ENCODE results near the gene TRAF2.

DNA sequence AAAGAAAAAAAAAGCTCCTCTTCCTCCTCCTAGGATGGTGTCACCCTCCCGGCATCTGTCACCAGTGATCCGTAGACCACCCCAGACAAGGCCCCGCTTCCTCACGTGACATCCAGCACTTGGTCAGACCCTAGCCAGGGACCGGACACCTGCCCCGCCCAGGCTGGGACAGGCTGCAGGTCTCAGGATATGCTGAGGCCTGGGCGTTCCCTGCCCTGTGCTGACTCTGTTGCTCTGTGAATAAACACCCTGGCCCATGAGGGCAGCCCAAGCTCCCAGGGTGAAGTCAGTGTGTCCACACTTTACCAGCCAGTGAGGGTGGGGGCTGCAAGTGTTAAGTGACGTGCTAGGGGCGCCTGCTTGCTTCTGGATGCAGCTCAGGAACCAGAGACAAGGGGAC is 25.8 kb upstream of the TRAF2 start:
- TF ChIP-seq, protein P1, sequence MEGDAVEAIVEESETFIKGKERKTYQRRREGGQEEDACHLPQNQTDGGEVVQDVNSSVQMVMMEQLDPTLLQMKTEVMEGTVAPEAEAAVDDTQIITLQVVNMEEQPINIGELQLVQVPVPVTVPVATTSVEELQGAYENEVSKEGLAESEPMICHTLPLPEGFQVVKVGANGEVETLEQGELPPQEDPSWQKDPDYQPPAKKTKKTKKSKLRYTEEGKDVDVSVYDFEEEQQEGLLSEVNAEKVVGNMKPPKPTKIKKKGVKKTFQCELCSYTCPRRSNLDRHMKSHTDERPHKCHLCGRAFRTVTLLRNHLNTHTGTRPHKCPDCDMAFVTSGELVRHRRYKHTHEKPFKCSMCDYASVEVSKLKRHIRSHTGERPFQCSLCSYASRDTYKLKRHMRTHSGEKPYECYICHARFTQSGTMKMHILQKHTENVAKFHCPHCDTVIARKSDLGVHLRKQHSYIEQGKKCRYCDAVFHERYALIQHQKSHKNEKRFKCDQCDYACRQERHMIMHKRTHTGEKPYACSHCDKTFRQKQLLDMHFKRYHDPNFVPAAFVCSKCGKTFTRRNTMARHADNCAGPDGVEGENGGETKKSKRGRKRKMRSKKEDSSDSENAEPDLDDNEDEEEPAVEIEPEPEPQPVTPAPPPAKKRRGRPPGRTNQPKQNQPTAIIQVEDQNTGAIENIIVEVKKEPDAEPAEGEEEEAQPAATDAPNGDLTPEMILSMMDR (conservative IDR thresholded peaks at IDR 0.05 in 1 of 2, IDR thresholded peaks at IDR 0.05 in 1 of 2; ENCODE audit: extremely low read depth in 1 of 2, insufficient read depth in 1 of 2, low read depth in 1 of 2, low read length in 2 of 2): no peak
- no peak for TF ChIP-seq EZH2 (IDR thresholded peaks at IDR 0.05; ENCODE audit: borderline replicate concordance, low read length)
